ENCODE measurements around the gene CSF3R. TPM values are rescaled to one million over a fixed set of nuclear protein-coding genes. Genes with fewer than 3 reads are reported as not detected.

CSF3R gene
- total RNA-seq, 2 experiments from 2014 or later = not detected

DNA sequence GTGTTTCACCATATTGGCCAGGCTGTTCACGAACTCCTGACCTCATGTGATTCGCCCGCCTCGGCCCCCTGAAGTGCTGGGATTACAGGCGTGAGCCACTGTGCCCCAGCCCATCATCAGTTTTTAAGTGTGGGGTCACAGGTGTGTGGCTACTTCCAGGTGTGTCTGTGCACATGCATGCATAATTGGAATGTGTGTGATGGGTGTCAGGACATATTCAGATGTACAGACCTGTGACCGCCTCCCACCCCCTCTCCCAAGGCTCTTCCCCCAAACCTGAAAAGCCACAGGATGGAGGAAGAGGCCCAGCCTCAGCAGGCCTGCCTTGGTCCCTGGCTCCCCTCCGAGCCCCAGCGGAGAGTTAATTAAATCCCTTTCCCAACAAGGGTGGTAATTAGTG, 37.3 kb upstream of the CSF3R start:
- POLR2A ChIA-PET = no interaction called here

DNA sequence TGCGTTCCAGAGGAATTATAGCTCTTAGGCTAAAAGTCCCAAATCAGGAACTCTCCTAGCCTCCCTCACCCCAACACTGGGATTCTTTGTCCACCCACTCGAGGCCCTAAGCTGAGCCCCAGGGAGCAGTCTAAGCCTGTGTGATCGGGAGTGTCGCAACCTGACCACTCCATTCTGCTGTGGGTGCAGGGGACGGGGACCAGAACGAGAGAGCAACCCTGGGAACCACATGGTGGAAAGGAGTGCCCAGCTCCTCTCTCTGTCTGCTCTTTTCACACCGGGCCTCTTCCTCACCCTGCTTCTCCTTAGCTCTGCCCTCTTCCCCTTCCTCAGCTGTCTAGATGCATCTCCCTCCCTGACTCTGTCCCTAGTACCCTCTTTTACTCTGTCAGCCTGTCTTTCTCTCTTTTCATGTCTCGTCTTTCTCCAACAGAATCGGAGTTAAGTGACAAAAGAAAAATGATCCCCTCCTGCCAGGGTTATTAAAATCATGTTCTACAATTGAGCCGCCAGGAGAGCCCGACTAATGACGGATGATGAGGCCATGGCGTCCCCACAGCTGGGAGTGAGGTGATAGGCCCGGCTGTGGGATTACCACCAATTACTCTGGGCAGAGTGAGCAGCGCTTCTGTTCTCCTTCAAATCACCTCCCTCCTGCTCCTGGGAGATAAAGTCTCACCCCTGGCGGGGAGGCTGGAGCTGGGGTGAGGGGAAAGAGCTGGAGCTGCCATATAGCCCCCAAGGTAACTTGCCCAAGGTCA, 34.5 kb upstream of the CSF3R start:
- no peak for TF ChIP-seq EZH2phosphoT487 (IDR thresholded peaks at IDR 0.05; ENCODE audit: borderline replicate concordance, low read depth, low read length)
- no peak for TF ChIP-seq CTCF (conservative IDR thresholded peaks at IDR 0.05; ENCODE audit: low read length)
- Histone ChIP-seq H3K4me2 (ENCODE audit: low read length) (no peak overlapping the region), H3K79me2 (ENCODE audit: insufficient read depth, low read depth, low read length) (no peaks in the 10 kb centered on the region), H2AFZ (ENCODE audit: low read length) (no peak overlapping the region), H3K9me2 (ENCODE audit: insufficient read depth, low read length) (no peaks in the 10 kb centered on the region), H3K4me3 (ENCODE audit: low read depth, low read length, poor library complexity, severe bottlenecking) (no peak overlapping the region), H3K27ac (ENCODE audit: low read depth, low read length, poor library complexity, severe bottlenecking) (no peak overlapping the region), H3K4me1 (ENCODE audit: insufficient read depth, low read length, poor library complexity, severe bottlenecking) (no peaks in the 10 kb centered on the region), H3K9me3 (ENCODE audit: low read length) (no peaks in the 10 kb centered on the region), H3K36me3 (ENCODE audit: insufficient read depth, low read length) (no peaks in the 10 kb centered on the region), H4K20me1 (ENCODE audit: insufficient read depth, low read length) (no peaks in the 10 kb centered on the region)
- ChIA-PET POLR2A (no interaction called here), CTCF (ENCODE audit: unreplicated experiment) (interaction anchor here (1.1 kb wide), 1 partner anchor 807 kb away, joined by 3 read pairs; no protein-coding TSS in a partner anchor)
- DNase-seq (ENCODE audit: low spot score) = no peak
- intact Hi-C loops (cut with micrococcal nuclease; ENCODE audit: unreplicated experiment) = no loop called here
- no TSS peak for BruUV-seq (replicated peaks)

More for the DNA sequence above, 37.3 kb upstream of the CSF3R start:
- no peaks in the 10 kb centered on the region for H3K9me3 ChIP-seq (ENCODE audit: low read length)
- no peaks in the 10 kb centered on the region for H4K20me1 ChIP-seq (ENCODE audit: insufficient read depth, low read length)
- BruUV-seq (replicated peaks) = no TSS peak
- no peaks in the 10 kb centered on the region for H3K4me1 ChIP-seq (ENCODE audit: insufficient read depth, low read length, poor library complexity, severe bottlenecking)
- DNase-seq (ENCODE audit: low spot score) = no peak
- no peak overlapping the region for H3K27ac ChIP-seq (ENCODE audit: low read depth, low read length, poor library complexity, severe bottlenecking)
- no peaks in the 10 kb centered on the region for H3K79me2 ChIP-seq (ENCODE audit: insufficient read depth, low read depth, low read length)
- H3K4me2 ChIP-seq (ENCODE audit: low read length) = no peak overlapping the region
- H2AFZ ChIP-seq (ENCODE audit: low read length) = no peak overlapping the region
- CTCF ChIA-PET (ENCODE audit: unreplicated experiment) = no interaction called here
- TF ChIP-seq EZH2phosphoT487 (IDR thresholded peaks at IDR 0.05; ENCODE audit: borderline replicate concordance, low read depth, low read length) (no peak), CTCF (conservative IDR thresholded peaks at IDR 0.05; ENCODE audit: low read length) (no peak)
- H3K4me3 ChIP-seq (ENCODE audit: low read depth, low read length, poor library complexity, severe bottlenecking) = no peak overlapping the region
- intact Hi-C loops (cut with micrococcal nuclease; ENCODE audit: unreplicated experiment) = no loop called here
- no peaks in the 10 kb centered on the region for H3K36me3 ChIP-seq (ENCODE audit: insufficient read depth, low read length)
- no peaks in the 10 kb centered on the region for H3K9me2 ChIP-seq (ENCODE audit: insufficient read depth, low read length)

DNA sequence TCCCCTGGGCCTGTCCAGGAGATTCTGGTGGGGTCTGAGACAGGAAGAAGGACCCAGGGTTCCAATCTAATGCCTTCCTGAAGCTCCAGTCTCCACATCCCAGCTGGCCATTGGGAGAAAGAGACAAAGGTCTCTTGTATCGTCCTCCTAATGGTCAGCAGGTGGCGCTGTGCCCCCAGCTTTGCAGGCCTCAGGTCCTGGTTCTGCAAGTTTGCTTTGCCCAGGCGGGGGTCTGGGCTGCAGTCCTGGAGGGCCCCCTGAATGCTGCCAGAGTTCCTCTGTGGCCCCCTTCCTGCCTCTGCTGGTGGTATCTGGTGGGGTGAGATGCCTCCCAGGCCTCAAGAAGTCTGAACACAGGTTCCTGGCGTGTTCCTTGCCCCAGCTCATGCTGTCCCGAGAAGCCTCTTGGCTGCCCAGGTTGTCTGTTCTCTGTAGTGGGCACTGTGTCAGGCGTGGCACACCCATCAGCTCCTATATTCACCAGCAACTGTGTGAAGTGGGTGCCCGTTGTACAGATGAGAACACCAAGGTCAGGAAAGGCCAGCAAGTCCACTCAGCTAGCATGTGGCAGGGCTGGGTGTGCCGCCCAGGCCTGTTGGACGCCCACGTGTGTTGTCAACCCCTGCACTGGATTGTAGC, 33.8 kb upstream of the CSF3R start:
- DNase-seq (ENCODE audit: low spot score) = peak; percentile 69
- ChIA-PET POLR2A (interaction anchor here (1.6 kb wide), 1 partner anchor 10 kb away, joined by 4 read pairs; no protein-coding TSS in a partner anchor), CTCF (ENCODE audit: unreplicated experiment) (interaction anchor here (0.6 to 1.1 kb wide), 2 partner anchors 429 to 808 kb away, joined by 3 read pairs; no protein-coding TSS in a partner anchor)
- Histone ChIP-seq H3K9me3 (ENCODE audit: low read length) (no peaks in the 10 kb centered on the region), H4K20me1 (ENCODE audit: insufficient read depth, low read length) (no peaks in the 10 kb centered on the region), H3K4me2 (ENCODE audit: low read length) (no peak overlapping the region), H3K79me2 (ENCODE audit: insufficient read depth, low read depth, low read length) (no peaks in the 10 kb centered on the region), H2AFZ (ENCODE audit: low read length) (no peak overlapping the region), H3K4me1 (ENCODE audit: insufficient read depth, low read length, poor library complexity, severe bottlenecking) (no peaks in the 10 kb centered on the region), H3K36me3 (ENCODE audit: insufficient read depth, low read length) (no peaks in the 10 kb centered on the region), H3K9me2 (ENCODE audit: insufficient read depth, low read length) (no peaks in the 10 kb centered on the region), H3K4me3 (ENCODE audit: low read depth, low read length, poor library complexity, severe bottlenecking) (no peak overlapping the region), H3K27ac (ENCODE audit: low read depth, low read length, poor library complexity, severe bottlenecking) (no peak overlapping the region)
- BruUV-seq (replicated peaks) = no TSS peak
- TF ChIP-seq EZH2phosphoT487 (IDR thresholded peaks at IDR 0.05; ENCODE audit: borderline replicate concordance, low read depth, low read length) (no peak), CTCF (conservative IDR thresholded peaks at IDR 0.05; ENCODE audit: low read length) (peak; percentile 94)
- intact Hi-C loops (cut with micrococcal nuclease; ENCODE audit: unreplicated experiment) = no loop called here

All from OCI-LY7 (cell line).